RWPE1 (cell line): ENCODE measurements around the gene HIVEP2.
A peak's percentile ranks its signal among the peaks of the same experiment; 100 is the strongest.

Source experiments
- CTCF ChIA-PET: fragments of 350-600 bp; sonication (Branson Sonifier 250); formaldehyde crosslinking; extraction: SDS; loops from one replicate; lab custom pipeline; 2021; lab: Yijun Ruan, JAX
- POLR2A ChIA-PET: fragments of 400-600 bp; formaldehyde crosslinking; extraction: SDS; loops from one replicate; lab custom pipeline; 2020; ENCODE audit warnings: antibody characterized with exemption; ENCODE audit not compliant: low non-redundant PET; lab: Yijun Ruan, JAX
- DNase-seq: peaks from one replicate; pipeline ENCODE4 v3.0.0; 2012; ENCODE audit warnings: low spot score
- H3K27ac ChIP-seq: fragments of 450-650 bp; 2 replicates; pipeline ENCODE4 v1.5.1; 2017
- TF ChIP-seq, protein P1 (sequence below): fragments of 450-650 bp; conservative IDR thresholded peaks from 2 replicates; pipeline ENCODE4 v1.5.1; 2017; ENCODE audit warnings: low read depth, mild to moderate bottlenecking

HIVEP2 gene

DNA sequence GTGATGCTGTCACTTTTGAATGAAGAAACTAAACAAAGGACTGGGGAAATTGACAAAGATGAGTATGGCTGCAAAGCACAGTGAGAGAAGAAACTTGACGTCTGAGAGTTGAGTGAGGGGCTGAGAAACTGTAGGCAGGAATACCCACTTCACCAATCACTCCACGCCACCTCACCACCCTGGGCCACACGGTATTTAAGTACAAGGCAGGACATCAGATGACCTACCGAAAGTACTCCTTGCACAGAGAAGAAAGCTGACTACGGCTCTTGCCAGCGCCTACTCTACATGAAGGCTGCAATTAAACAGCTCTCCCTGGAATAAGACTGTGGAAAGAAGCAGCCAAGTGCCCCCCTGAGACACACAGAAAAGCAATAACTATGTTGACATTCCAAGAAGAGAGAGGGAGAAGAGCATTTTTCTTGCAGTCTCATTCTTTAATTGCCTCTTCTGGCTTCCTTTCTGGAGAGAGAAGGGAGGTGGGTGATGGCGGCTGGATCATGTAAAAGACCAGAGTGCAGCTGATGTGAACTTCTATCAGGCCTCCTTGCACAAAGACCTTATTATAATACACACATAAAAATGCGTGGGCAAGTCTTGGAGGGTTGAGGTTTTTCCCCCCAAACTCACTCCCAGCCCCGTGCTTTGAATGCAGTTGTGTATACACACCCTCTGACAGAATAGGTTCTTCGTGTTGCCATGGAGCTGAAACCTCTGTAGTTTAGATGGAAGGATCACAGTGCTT is 44.6 kb downstream of the HIVEP2 start:
- no peak overlapping the region for H3K27ac ChIP-seq
- ChIA-PET CTCF (no interaction called here), POLR2A (no interaction called here)
- TF ChIP-seq, protein P1, sequence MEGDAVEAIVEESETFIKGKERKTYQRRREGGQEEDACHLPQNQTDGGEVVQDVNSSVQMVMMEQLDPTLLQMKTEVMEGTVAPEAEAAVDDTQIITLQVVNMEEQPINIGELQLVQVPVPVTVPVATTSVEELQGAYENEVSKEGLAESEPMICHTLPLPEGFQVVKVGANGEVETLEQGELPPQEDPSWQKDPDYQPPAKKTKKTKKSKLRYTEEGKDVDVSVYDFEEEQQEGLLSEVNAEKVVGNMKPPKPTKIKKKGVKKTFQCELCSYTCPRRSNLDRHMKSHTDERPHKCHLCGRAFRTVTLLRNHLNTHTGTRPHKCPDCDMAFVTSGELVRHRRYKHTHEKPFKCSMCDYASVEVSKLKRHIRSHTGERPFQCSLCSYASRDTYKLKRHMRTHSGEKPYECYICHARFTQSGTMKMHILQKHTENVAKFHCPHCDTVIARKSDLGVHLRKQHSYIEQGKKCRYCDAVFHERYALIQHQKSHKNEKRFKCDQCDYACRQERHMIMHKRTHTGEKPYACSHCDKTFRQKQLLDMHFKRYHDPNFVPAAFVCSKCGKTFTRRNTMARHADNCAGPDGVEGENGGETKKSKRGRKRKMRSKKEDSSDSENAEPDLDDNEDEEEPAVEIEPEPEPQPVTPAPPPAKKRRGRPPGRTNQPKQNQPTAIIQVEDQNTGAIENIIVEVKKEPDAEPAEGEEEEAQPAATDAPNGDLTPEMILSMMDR: no peak
- no peak for DNase-seq

DNA sequence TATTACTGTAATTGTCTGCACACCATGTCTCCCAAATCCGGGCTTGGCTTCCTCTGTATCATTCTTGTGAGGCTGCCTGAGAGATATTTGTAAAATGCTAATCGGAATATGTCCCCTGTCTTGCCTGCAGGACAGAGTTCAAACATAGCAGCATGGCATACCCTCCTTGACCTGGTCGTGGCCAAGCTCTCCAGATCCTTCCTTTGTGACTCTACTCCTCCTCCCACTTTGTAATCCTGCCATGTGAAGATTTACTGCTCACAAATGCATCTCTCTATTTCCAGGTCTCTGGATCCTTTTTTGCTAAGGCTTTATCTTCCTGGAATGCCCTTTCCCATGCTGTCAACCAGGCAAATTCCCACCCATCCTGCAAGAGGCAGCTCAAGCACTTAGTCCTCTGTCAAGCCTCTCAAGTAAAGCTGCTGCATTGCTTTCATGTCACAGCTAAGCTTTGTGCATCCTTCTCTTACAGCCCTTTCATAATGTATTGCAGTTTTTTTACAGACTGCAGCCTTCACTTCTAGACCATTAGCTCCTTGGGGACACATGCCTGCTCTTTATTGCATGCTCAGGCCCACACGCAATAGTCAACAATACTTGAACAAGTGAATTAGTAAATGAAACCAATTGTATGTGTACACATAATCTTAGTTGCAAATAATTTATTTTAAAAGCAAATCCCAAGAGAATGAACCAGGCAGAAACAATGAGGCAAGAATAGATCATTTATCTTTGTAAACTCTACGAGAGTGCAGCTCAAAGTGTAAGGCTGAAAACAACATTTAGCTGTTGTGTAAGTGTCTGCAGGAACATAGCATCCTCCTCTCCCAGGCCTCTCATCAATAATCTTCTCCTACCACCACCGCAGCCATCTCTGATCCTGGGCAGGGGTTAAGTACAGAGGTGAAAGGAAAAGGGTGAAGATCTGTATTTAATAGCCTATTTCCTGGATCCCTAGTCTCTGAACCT is 45.8 kb downstream of the HIVEP2 start:
- no peak for DNase-seq
- POLR2A ChIA-PET: no interaction called here
- CTCF ChIA-PET: no interaction called here
- no peak overlapping the region for H3K27ac ChIP-seq
- TF ChIP-seq, protein P1: no peak

DNA sequence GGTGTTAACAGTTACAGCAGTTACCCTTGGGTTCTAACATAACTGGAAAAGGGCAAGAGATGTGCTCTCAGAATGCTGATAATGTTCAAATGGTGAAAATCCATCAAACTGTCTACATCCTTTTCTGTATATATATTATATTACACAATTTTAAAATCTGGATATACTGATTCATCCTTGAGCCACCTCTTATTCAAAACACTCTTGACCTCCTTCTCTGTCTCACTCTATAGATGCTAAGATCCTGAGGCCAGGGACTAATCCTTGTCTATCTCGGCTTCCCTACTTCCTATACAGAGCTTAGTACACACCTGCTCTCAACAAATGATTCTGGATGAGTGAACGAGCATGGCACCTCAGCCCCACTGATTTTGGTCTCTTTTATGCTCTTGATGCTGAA is 47.3 kb downstream of the HIVEP2 start:
- CTCF ChIA-PET: no interaction called here
- POLR2A ChIA-PET: no interaction called here
- no peak for DNase-seq
- TF ChIP-seq, protein P1: no peak
- H3K27ac ChIP-seq: no peak overlapping the region

DNA sequence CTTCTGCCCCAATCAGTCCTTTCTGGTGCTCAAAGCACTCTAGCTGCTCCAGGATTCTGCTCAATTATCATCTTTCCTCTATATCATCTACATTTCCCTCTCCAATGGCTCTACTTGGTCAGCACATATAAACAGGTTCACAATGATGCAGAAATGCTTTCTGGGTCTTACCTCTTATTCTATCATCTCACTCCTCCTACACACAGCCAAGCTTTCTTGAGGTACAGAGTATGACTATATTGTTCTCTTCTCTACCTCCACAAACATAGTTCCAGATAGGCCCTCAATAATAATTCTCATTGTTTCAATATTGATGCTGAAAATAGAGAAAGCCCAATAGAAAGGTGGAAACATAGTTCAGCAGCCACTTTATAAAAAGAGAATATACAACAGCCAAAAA is 48.2 kb downstream of the HIVEP2 start:
- CTCF ChIA-PET: no interaction called here
- POLR2A ChIA-PET: no interaction called here
- no peak overlapping the region for H3K27ac ChIP-seq
- DNase-seq: no peak
- TF ChIP-seq, protein P1: no peak

DNA sequence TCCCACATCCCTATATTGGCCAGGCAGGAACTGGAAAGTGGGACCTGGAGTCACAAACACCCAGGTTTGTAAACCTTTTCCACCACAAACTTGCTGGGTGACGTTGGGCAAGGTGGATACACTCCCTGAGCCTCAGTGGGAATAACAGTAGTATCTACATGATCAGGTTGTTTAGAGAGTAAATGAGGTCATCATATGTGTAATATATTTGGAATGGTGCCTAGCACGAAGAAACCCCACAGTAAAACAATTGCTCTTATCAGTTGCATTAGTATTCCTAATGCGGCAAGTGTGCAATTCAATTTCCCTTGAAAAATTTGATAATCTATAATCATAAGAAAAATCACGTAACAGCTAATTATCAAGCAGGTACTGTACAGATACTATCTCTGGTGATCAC is 51.9 kb downstream of the HIVEP2 start:
- POLR2A ChIA-PET: no interaction called here
- DNase-seq: peak; percentile 17
- TF ChIP-seq, protein P1: no peak
- CTCF ChIA-PET: no interaction called here
- no peak overlapping the region for H3K27ac ChIP-seq

DNA sequence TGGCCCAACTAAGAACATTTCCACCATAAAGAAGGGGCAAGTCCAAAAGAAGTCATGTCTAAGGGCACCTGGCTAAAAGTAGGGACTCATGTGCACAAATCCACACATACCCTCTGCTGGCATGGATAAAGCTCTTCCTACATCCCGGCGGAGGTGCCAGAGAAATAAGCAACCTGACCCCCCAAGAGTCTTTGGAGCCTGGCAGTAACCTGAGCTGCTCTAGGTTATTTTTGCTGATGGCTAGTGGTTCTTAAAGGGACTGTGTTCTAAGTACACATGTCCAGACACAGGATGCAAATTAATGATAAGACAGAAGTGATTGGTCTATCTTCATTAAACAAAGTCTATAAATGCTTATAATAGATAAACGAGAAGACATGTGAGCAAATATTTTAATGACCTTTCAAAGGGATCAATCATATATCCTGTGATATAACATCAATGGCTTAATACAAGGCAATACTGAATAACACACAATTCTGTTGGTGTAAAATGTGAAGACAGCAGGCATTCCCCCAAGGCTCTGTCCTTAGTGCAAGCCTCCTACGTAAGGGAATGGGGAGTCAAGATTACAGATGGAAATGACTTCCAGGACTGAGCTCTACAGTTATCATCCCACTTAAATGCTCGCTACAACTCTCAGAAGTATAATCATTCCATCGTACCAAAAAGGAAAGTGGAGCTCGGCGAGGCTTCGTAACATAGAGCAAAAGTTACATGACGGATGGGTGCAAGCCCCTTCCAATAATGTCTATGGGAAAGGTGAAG is 52.5 kb downstream of the HIVEP2 start:
- TF ChIP-seq, protein P1: no peak
- DNase-seq: no peak
- ChIA-PET CTCF (no interaction called here), POLR2A (no interaction called here)
- H3K27ac ChIP-seq: no peak overlapping the region
